ENCODE results near the gene ITGA2. TPM values are rescaled to one million over a fixed set of nuclear protein-coding genes. Genes with fewer than 3 reads are reported as not detected.

ITGA2 gene
- 10 to 100 TPM in 1 of 4 donors, 1 to 10 TPM in 3; 1.5 to 10.1 (median 8.7) TPM for total RNA-seq

DNA sequence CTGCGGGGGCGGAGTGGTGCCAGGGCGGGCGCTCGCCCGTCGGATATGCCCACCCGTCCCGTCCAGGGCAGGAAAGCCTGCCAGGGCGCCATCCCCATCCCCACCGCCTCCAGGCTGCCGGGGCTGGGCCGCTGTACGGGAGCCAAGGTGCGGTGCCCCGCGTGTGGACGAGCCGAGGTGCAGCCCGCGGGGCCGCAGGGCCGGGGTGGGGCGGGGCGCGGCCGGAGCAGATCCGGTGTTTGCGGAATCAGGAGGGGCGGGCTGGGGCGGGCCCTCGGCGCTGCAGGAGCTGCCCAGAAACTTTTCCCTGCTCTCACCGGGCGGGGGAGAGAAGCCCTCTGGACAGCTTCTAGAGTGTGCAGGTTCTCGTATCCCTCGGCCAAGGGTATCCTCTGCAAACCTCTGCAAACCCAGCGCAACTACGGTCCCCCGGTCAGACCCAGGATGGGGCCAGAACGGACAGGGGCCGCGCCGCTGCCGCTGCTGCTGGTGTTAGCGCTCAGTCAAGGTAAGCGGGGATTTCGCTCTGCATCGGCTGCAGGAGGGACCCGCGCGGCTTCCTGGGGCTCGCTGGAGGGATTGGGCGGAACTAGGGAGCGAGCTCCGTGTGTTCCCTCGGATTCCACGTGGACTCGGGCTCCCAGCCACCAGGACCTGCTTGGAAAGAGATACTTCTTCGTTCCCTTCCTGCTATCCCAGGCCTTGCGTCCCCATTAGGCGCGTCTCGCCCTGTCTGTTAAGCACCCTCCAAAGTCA is at the start of gene ITGA2:
Gene ITGA2 (plus strand): TSS at position 328 of the 756 bp plus-strand sequence. CDS start 117 bp downstream, at position 445.
- peak within 1 kb of the TSS; percentile 58 to 79 (median 73) for H3K27ac ChIP-seq
- peak within 1 kb of the TSS; percentile 36 to 70 (median 50) for H3K4me3 ChIP-seq
- peak; percentile 81 for DNase-seq
- intact Hi-C loops (cut with DNase I; ENCODE audit: low total_unique reads) = no loop called here
- H3K36me3 ChIP-seq = no peaks in the 10 kb centered on the region
- 0% methylated on average over 37 of the region's 64 CpGs; no CpG with 5 or more reads in 1 of the 2 donors for WGBS, 2 donors (ENCODE audit: low coverage in 1 of 2)
- H3K4me1 ChIP-seq = peaks cover 0 to 32% (median 15%) of the 10 kb centered on the region in 4 donors
- in situ Hi-C loops (cut with MboI; ENCODE audit: low pct_ligation_motif_present in 1 of 4, low pct_unique_long_range_greater_than_20kb in 1 of 4, low sequenced_read_pairs in 3 of 4) = no loop called here
- no peaks in the 10 kb centered on the region for H3K9me3 ChIP-seq
- no peaks in the 10 kb centered on the region for H3K27me3 ChIP-seq
- TF ChIP-seq POLR2AphosphoS5 (IDR thresholded peaks at IDR 0.05) (peak in 2 of 3 donors; percentile 20 to 33), EP300 (IDR thresholded peaks at IDR 0.05; ENCODE audit: low read depth) (no peak), POLR2A (IDR thresholded peaks at IDR 0.05) (peak; percentile 49)
- TF ChIP-seq, protein P1, sequence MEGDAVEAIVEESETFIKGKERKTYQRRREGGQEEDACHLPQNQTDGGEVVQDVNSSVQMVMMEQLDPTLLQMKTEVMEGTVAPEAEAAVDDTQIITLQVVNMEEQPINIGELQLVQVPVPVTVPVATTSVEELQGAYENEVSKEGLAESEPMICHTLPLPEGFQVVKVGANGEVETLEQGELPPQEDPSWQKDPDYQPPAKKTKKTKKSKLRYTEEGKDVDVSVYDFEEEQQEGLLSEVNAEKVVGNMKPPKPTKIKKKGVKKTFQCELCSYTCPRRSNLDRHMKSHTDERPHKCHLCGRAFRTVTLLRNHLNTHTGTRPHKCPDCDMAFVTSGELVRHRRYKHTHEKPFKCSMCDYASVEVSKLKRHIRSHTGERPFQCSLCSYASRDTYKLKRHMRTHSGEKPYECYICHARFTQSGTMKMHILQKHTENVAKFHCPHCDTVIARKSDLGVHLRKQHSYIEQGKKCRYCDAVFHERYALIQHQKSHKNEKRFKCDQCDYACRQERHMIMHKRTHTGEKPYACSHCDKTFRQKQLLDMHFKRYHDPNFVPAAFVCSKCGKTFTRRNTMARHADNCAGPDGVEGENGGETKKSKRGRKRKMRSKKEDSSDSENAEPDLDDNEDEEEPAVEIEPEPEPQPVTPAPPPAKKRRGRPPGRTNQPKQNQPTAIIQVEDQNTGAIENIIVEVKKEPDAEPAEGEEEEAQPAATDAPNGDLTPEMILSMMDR (IDR thresholded peaks at IDR 0.05) = no peak

DNA sequence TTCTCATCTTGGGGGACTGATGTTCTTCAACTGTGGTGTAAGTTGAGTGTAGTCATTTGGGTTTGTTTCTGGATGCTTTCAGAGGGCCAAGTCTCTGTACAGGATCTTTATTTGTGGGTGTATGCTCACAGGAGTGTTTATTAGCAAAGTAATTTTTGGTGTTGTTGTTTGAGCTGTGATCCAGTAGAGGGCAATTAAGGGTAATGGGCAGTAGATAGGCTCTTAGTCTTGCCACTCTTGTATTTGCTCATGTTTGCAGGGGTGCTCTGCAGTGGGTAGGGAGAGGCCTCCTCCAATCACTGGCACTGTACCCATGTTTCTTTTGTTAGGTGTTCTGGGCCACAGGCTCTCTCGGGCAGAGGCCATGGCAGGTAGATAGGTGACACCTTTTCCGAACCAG is 45.9 kb upstream of the ITGA2 start:
- 92% methylated on average over 2 of the region's 2 CpGs; no CpG with 5 or more reads in 1 of the 2 donors for WGBS, 2 donors (ENCODE audit: low coverage in 1 of 2)
- Histone ChIP-seq H3K9me3 (no peaks in the 10 kb centered on the region), H3K4me1 (peaks cover 0 to 31% (median 7%) of the 10 kb centered on the region in 4 donors), H3K27ac (no peak overlapping the region), H3K27me3 (no peaks in the 10 kb centered on the region), H3K36me3 (peaks cover 0 to 10% (median 0%) of the 10 kb centered on the region in 4 donors), H3K4me3 (no peak overlapping the region)
- TF ChIP-seq EP300 (IDR thresholded peaks at IDR 0.05; ENCODE audit: low read depth) (no peak), POLR2A (IDR thresholded peaks at IDR 0.05) (no peak), POLR2AphosphoS5 (IDR thresholded peaks at IDR 0.05) (no peak)
- TF ChIP-seq, protein P1 (IDR thresholded peaks at IDR 0.05) = no peak
- intact Hi-C loops (cut with DNase I; ENCODE audit: low total_unique reads) (no loop called here), in situ Hi-C loops (cut with MboI; ENCODE audit: low pct_ligation_motif_present in 1 of 4, low pct_unique_long_range_greater_than_20kb in 1 of 4, low sequenced_read_pairs in 3 of 4) (loop anchor here in 2 of 4 donors (5.0 to 10.0 kb wide), 2 partner anchors 152 to 154 kb away; no protein-coding TSS in a partner anchor)
- DNase-seq = no peak

DNA sequence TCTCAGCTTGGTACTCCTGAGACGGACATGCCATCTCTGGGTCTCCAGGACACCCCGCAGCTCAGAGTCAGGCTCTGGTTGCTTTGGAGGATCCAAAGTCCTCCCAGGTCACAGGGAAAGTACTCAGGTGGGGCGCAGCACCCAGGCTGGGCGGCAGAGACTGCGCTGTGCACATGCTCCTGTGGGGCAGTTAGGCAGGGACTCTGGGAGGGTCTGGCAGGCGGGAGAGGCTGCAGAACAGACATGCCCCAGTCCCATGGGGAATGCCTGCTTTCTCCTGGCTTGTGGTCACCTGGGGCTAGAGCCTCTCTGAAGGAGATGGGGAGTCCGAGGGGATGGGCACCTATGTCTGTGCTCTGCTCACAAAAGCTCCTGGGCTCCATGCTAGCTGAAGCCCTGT is 45.3 kb upstream of the ITGA2 start:
- H3K4me1 ChIP-seq = peaks cover 0 to 36% (median 8%) of the 10 kb centered on the region in 4 donors
- H3K9me3 ChIP-seq = no peaks in the 10 kb centered on the region
- in situ Hi-C loops (cut with MboI; ENCODE audit: low pct_ligation_motif_present in 1 of 4, low pct_unique_long_range_greater_than_20kb in 1 of 4, low sequenced_read_pairs in 3 of 4) (loop anchor here in 2 of 4 donors (5.0 to 10.0 kb wide), 2 partner anchors 151 to 153 kb away; no protein-coding TSS in a partner anchor), intact Hi-C loops (cut with DNase I; ENCODE audit: low total_unique reads) (no loop called here)
- H3K27ac ChIP-seq = peak overlapping the region in 1 of 4 donors; percentile 59
- no peaks in the 10 kb centered on the region for H3K27me3 ChIP-seq
- no peak for TF ChIP-seq POLR2AphosphoS5 (IDR thresholded peaks at IDR 0.05)
- TF ChIP-seq EP300 (IDR thresholded peaks at IDR 0.05; ENCODE audit: low read depth) = no peak
- TF ChIP-seq, protein P1 (IDR thresholded peaks at IDR 0.05) = no peak
- no peak for TF ChIP-seq POLR2A (IDR thresholded peaks at IDR 0.05)
- no peak for DNase-seq
- no peak overlapping the region for H3K4me3 ChIP-seq
- WGBS, 2 donors (ENCODE audit: low coverage in 1 of 2) = 95% methylated on average over 7 of the region's 7 CpGs; no CpG with 5 or more reads in 1 of the 2 donors
- H3K36me3 ChIP-seq = peaks cover 0 to 10% (median 0%) of the 10 kb centered on the region in 4 donors

DNA sequence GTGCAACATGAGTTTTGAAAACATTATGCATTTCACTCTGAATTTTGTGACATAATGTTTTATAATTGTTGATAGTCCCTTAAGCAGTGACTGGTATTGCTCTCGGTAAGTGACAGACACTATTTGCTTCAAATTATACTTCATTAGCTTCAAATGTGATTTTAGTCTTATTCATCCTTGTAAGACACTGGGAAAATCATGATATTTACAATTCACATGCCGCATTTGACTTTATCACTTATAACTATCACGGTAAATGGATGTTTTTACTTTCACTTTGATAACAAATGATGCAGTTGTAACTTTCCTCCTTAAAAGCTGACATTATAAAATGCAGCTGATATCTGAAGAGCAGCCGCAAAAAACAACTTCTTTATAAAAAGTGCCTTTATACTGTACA is 44.1 kb upstream of the ITGA2 start:
- Histone ChIP-seq H3K4me1 (peaks cover 0 to 38% (median 9%) of the 10 kb centered on the region in 4 donors), H3K27me3 (no peaks in the 10 kb centered on the region), H3K27ac (peak overlapping the region in 3 of 4 donors; percentile 32 to 59 (median 46)), H3K36me3 (peaks cover 0 to 6% (median 0%) of the 10 kb centered on the region in 4 donors), H3K9me3 (no peaks in the 10 kb centered on the region), H3K4me3 (peak overlapping the region in 1 of 4 donors; percentile 29)
- intact Hi-C loops (cut with DNase I; ENCODE audit: low total_unique reads) = no loop called here
- in situ Hi-C loops (cut with MboI; ENCODE audit: low pct_ligation_motif_present in 1 of 4, low pct_unique_long_range_greater_than_20kb in 1 of 4, low sequenced_read_pairs in 3 of 4) = loop anchor here in 2 of 4 donors (5.0 to 10.0 kb wide), 2 partner anchors 150 to 152 kb away; no protein-coding TSS in a partner anchor
- no peak for TF ChIP-seq POLR2A (IDR thresholded peaks at IDR 0.05)
- TF ChIP-seq, protein P1 (IDR thresholded peaks at IDR 0.05) = no peak
- no peak for TF ChIP-seq EP300 (IDR thresholded peaks at IDR 0.05; ENCODE audit: low read depth)
- no peak for TF ChIP-seq POLR2AphosphoS5 (IDR thresholded peaks at IDR 0.05)
- no peak for DNase-seq
- WGBS, 2 donors (ENCODE audit: low coverage in 1 of 2) = 43 to 47% methylated on average over 4 of the region's 4 CpGs
